Measurements from ENCODE around the gene TMEM18.

TMEM18 gene

GRCh38 chr2:627926-628560 lies 49.2 kb downstream of the TMEM18 start:
- H3K9ac ChIP-seq (ENCODE audit: insufficient read length): no peak overlapping the region
- TF ChIP-seq FOXP2 (optimal IDR thresholded peaks at IDR 0.05; ENCODE audit: control extremely low read depth, extremely low read length, insufficient read depth): no peak

DNA sequence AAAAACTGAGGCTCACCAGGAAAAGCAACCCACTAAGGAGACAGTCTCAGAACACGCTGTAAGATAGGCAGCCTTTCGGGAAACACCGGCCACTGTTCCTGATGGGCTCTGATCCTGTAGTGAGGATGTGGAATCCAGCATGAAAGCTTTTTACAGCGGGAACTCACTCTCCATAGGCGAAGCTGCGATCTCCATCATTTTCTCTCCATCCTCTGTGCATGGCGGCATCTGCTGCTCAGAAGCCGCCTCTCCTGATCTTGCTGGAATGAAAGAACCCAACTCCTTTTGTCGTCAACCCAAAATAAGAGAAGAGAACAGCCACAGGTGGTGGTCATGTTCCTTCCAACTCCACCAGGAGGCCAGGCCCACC lies 49.9 kb downstream of the TMEM18 start:
- Histone ChIP-seq H3K36me3 (ENCODE audit: insufficient read depth, low read length) (no peaks in the 10 kb centered on the region), H3K9ac (ENCODE audit: insufficient read length) (no peak overlapping the region), H3K27ac (no peak overlapping the region), H3K4me3 (no peak overlapping the region), H3K9me3 (ENCODE audit: low read depth, low read length) (no peaks in the 10 kb centered on the region)
- no peak for TF ChIP-seq FOXP2 (optimal IDR thresholded peaks at IDR 0.05; ENCODE audit: control extremely low read depth, extremely low read length, insufficient read depth)
- no peak for TF ChIP-seq EZH2 (IDR thresholded peaks at IDR 0.05)
- no peak for TF ChIP-seq POLR2AphosphoS5 (IDR thresholded peaks at IDR 0.05; ENCODE audit: borderline replicate concordance, low read depth, low read length)
- no peak for DNase-seq (ENCODE audit: low read depth, low spot score)

More at GRCh38 chr2:627926-628560, 49.2 kb downstream of the TMEM18 start:
- Histone ChIP-seq H3K36me3 (ENCODE audit: insufficient read depth, low read length) (no peaks in the 10 kb centered on the region), H3K4me3 (no peak overlapping the region), H3K27ac (no peak overlapping the region), H3K9me3 (ENCODE audit: low read depth, low read length) (no peaks in the 10 kb centered on the region)
- no peak for DNase-seq (ENCODE audit: low read depth, low spot score)

DNA sequence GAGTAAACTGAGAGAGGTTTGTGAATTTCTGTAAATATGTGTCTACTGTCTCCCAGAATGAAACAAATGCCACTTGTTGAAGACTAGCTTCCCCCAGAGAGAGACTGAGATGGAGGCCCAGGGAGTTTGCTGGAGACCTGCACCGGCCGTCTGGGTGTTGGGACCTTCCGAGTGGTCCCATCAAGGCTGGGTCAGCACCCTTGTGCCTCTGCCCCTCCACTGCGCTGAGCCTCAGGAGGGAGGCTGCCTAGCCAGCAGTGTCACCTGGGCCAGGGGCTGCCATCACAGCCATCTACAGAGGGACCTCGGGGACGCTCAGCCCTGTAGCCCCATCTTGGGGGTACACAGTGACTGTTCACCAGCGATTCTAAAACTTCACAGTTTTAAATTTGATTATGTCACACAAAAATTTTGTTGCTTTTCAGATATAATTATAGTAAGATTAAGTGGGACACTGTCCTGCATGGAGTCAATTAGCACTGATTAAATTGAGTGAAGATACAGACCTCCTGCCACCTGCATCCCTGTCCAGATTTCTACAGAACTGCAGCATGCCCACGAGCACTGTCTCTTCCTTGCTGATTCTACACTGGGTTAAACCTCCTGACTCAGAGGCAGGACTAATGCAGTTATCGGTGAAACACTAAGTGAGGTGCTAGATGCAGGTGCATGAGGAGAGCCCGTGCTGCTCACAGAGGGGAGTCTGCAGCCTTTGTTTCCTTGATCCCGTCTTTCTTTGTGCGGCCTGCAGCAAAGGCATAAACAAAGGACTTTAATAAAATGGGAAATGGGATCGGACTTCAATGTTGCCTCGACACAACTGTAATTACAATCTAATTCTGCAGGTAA lies 50.5 kb downstream of the TMEM18 start:
- no peaks in the 10 kb centered on the region for H3K9me3 ChIP-seq (ENCODE audit: low read depth, low read length)
- H3K9ac ChIP-seq (ENCODE audit: insufficient read length): no peak overlapping the region
- TF ChIP-seq POLR2AphosphoS5 (IDR thresholded peaks at IDR 0.05; ENCODE audit: borderline replicate concordance, low read depth, low read length): no peak
- no peak for TF ChIP-seq EZH2 (IDR thresholded peaks at IDR 0.05)
- no peak for TF ChIP-seq FOXP2 (optimal IDR thresholded peaks at IDR 0.05; ENCODE audit: control extremely low read depth, extremely low read length, insufficient read depth)
- no peak overlapping the region for H3K4me3 ChIP-seq
- H3K36me3 ChIP-seq (ENCODE audit: insufficient read depth, low read length): no peaks in the 10 kb centered on the region
- H3K27ac ChIP-seq: no peak overlapping the region
- DNase-seq (ENCODE audit: low read depth, low spot score): no peak

DNA sequence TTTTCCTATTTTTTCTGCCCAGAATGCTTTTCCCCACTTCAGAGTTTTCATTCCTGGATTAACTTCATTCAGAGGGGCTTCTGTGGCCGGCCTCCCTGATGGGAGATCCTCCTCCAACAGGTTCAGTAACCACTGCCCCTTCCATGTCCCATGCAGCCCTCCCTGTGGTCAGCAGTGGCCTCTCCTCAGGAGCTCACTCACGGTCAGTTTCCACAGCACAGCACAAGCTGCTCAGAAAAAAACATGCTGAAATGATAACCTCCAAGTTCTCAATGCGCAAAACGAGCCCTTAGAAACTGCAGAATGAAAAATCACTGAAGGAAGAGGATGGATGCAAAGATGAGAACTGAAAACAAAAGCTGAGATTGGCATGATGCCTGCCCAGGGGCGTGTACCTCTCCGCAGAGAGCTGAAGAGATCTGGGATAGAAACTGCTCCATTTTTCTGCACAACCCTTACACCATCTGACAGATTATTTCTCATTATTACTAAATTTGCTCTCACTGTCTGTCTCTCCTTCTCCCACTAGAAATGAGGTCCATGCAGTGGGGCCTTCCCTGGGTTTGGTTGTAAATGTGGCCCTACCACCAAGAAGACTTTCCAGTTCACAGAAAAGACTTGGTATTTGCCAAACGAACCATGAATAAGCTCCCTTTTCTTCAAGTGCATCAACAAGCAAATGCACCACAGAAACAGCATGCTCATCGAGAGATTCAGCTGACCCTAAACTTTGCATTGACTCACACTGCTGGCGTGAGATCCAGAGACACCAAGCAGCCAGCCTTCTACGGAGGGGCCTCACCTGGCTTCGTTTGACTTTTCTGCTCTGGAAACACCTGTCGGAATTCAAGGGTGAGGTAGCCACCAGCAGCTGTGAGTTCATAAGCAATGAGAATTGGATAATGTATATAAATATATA lies 51.5 kb downstream of the TMEM18 start:
- Histone ChIP-seq H3K36me3 (ENCODE audit: insufficient read depth, low read length) (no peaks in the 10 kb centered on the region), H3K27ac (no peak overlapping the region), H3K9me3 (ENCODE audit: low read depth, low read length) (no peaks in the 10 kb centered on the region), H3K4me3 (no peak overlapping the region), H3K9ac (ENCODE audit: insufficient read length) (no peak overlapping the region)
- no peak for DNase-seq (ENCODE audit: low read depth, low spot score)
- no peak for TF ChIP-seq EZH2 (IDR thresholded peaks at IDR 0.05)
- no peak for TF ChIP-seq FOXP2 (optimal IDR thresholded peaks at IDR 0.05; ENCODE audit: control extremely low read depth, extremely low read length, insufficient read depth)
- no peak for TF ChIP-seq POLR2AphosphoS5 (IDR thresholded peaks at IDR 0.05; ENCODE audit: borderline replicate concordance, low read depth, low read length)

DNA sequence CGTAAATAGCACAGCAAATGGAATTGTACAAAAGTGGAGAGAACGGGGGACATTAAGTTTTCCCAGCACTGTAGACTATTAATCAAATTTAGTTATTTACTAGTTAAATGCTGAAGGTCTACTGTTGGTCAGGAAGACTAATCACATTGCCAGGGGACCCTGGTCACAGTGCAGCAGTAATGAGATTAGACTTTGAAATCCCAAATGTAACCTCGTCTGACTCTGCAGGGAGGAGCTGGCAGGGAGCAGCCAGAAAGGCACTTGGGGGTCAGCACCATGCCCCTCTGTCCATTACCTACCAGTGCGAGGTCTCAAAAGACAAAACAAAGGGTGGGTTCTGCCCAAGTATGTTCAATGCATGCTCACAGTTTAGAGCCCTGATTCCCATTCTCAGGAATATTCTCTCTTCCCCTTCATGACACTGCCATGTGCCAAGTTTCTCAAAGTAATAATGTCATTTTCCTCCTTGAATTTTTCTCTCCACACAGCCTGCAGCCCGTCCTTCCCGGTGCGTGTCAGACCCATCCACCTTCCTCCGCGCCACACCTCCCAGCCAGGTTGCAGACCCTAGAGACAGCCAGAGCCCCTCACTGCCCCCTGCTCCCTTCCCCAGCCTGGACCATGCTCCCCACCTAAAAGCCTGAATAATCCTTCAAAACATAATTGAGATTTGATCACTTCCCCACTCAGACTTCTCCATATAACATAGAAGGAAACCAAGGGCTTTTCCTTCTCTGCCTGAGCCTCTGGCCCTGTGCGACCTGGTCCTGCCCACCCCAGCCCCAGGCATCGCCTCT lies 52.5 kb downstream of the TMEM18 start:
- H3K36me3 ChIP-seq (ENCODE audit: insufficient read depth, low read length): no peaks in the 10 kb centered on the region
- DNase-seq (ENCODE audit: low read depth, low spot score): no peak
- no peak overlapping the region for H3K4me3 ChIP-seq
- TF ChIP-seq POLR2AphosphoS5 (IDR thresholded peaks at IDR 0.05; ENCODE audit: borderline replicate concordance, low read depth, low read length): no peak
- TF ChIP-seq EZH2 (IDR thresholded peaks at IDR 0.05): no peak
- TF ChIP-seq FOXP2 (optimal IDR thresholded peaks at IDR 0.05; ENCODE audit: control extremely low read depth, extremely low read length, insufficient read depth): no peak
- no peaks in the 10 kb centered on the region for H3K9me3 ChIP-seq (ENCODE audit: low read depth, low read length)
- H3K27ac ChIP-seq: no peak overlapping the region
- H3K9ac ChIP-seq (ENCODE audit: insufficient read length): no peak overlapping the region

DNA sequence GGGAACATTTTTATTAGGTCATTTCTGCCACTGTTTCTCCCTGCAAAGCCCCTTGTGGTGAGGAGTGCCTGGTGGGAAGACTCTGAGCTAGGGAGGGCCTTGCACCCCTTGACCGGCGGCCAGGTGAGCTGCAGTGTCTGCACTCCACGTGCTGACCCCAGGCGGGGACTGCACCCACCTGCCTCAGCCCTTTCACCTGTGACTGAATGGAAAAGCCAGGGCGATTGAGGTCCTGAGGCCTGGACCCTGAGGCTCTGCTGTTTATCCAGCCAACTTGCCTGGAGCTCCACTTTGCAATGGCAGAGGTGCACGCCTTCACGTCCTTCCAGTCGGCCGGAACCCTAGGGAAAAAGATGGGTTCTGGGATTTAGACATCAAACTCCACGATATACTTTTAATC lies 53.1 kb downstream of the TMEM18 start:
- no peak for DNase-seq (ENCODE audit: low read depth, low spot score)
- no peaks in the 10 kb centered on the region for H3K36me3 ChIP-seq (ENCODE audit: insufficient read depth, low read length)
- no peak overlapping the region for H3K4me3 ChIP-seq
- H3K9me3 ChIP-seq (ENCODE audit: low read depth, low read length): no peaks in the 10 kb centered on the region
- H3K9ac ChIP-seq (ENCODE audit: insufficient read length): no peak overlapping the region
- TF ChIP-seq POLR2AphosphoS5 (IDR thresholded peaks at IDR 0.05; ENCODE audit: borderline replicate concordance, low read depth, low read length): no peak
- H3K27ac ChIP-seq: no peak overlapping the region

DNA sequence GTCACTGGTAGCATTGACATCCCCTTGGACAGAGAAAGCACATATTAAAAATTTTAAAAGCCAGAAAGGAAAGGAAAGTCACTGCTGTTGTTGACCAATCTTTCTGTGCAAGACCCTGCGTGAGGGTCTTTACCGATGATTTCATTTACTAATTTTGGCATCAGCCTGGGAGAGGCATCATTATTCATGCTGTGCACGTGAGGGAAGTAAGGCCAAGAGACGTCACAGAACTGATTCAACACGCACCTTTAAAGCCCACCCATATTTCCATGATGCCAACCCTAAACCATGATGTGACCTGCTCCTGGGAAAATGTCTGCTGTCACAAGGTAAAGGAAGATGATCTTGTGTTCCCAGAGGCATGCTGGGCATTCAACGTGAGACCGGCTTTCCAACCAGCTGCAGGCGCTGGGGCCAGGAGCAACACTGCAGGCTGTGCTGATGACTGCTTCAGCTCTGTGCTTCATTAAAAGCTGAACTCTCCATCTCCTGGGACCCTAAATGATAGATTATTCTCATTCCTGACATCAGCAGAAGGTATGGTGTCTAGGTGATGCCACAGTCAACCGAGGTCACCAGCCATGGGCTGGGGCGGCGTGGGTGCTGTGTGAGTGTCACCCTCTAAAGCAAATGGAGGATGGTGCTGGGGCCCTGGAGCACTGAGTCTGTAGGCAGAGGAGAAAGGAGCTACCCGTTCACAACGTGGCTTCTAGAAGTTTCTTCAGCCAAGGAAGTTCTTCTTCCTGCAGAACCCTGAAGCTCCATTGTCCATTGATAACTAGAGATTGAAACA lies 53.9 kb downstream of the TMEM18 start:
- Histone ChIP-seq H3K9ac (ENCODE audit: insufficient read length) (no peak overlapping the region), H3K36me3 (ENCODE audit: insufficient read depth, low read length) (no peaks in the 10 kb centered on the region), H3K27ac (no peak overlapping the region), H3K4me3 (no peak overlapping the region), H3K9me3 (ENCODE audit: low read depth, low read length) (no peaks in the 10 kb centered on the region)
- TF ChIP-seq FOXP2 (optimal IDR thresholded peaks at IDR 0.05; ENCODE audit: control extremely low read depth, extremely low read length, insufficient read depth) (no peak), POLR2AphosphoS5 (IDR thresholded peaks at IDR 0.05; ENCODE audit: borderline replicate concordance, low read depth, low read length) (no peak), EZH2 (IDR thresholded peaks at IDR 0.05) (no peak)
- no peak for DNase-seq (ENCODE audit: low read depth, low spot score)

All from SK-N-MC (cell line).